GM06990 (cell line): Measurements from ENCODE around the gene ALG5.

Experiments
- DNase-seq: peaks from one replicate; pipeline ENCODE4 v3.0.0-alpha.2; 2011; ENCODE audit not compliant: insufficient read length; ENCODE audit errors: extremely low read depth
- H3K27me3 ChIP-seq: replicated peaks from 2 replicates; pipeline ENCODE4 v1.6.0; 2011; ENCODE audit warnings: low read length; ENCODE audit not compliant: control insufficient read depth, insufficient read depth
- H3K36me3 ChIP-seq: 2 replicates; pipeline ENCODE4 v1.5.1; 2011; ENCODE audit warnings: low read length; ENCODE audit not compliant: control insufficient read depth, insufficient read depth
- H3K4me3 ChIP-seq: replicated peaks from 2 replicates; pipeline ENCODE4 v1.5.1; 2011; ENCODE audit warnings: low read depth, mild to moderate bottlenecking, control low read depth, low read length
- CTCF ChIP-seq: IDR thresholded peaks from 2 replicates; pipeline ENCODE4 v1.5.1; 2011; ENCODE audit warnings: low read length, control low read depth, mild to moderate bottlenecking, inconsistent platforms; ENCODE audit not compliant: insufficient read depth, poor library complexity, severe bottlenecking

The ALG5 gene

DNA sequence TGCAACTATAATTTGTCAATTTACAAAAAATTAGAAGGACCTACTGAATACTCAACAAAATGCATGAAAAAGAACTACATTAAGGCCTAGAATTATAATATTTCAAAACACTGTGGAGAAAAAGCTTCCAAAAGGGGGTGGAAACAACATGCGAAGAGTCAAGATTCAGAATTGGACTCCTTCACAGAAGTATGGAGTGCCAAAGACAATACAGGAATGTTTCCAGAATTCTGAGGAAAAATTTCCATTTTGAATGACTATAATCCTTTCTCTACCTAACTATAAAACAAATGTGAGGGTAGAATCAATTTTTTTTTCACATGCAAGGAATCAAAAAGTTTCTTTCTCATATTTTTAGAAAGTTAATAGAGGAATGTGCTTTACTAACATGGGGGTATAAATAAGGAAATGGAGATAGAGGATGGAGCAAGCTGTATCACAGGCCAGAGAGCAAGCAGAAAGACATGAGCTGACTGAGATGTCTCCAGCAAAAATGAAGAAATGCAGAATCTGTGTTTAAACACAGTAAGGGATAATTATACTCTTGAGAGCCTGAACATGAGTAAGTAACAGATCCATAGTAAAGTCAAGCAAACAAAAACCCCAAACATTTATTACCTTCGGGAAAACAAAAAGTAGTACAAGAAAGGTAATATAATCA lies 39.6 kb downstream of the ALG5 start:
- no peak for TF ChIP-seq CTCF
- no peaks in the 10 kb centered on the region for H3K27me3 ChIP-seq
- no peak overlapping the region for H3K4me3 ChIP-seq
- H3K36me3 ChIP-seq, result peaks cover 10% of the 10 kb centered on the region
- no peak for DNase-seq

GRCh38 chr13:36954542-36954941 lies 44.6 kb downstream of the ALG5 start:
- H3K36me3 ChIP-seq, result peaks cover 8% of the 10 kb centered on the region
- H3K27me3 ChIP-seq, result no peaks in the 10 kb centered on the region
- DNase-seq, result no peak
- no peak overlapping the region for H3K4me3 ChIP-seq
- no peak for TF ChIP-seq CTCF

GRCh38 chr13:36950920-36951319 lies 48.2 kb downstream of the ALG5 start:
- Histone ChIP-seq H3K36me3 (peaks cover 5% of the 10 kb centered on the region), H3K27me3 (no peaks in the 10 kb centered on the region), H3K4me3 (no peak overlapping the region)
- TF ChIP-seq CTCF, result no peak
- no peak for DNase-seq

DNA sequence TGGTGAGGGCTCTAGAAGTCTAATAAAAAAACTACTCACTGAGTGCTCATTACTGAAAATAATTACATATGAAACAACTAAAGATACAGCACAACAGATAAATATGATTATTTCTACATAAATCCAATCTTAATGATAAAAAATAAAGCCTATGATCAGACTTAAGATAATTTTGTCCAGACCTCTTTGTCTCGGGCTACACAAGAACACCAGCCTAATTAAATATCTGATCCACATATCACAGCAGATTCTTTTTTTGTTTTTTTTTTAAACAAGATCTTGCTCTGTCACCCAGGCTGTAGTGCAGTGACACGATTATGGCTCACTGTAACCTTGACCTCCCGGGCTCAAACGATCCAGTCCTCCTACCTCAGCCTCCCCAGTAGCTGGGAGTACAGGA lies 48.8 kb downstream of the ALG5 start:
- no peak for DNase-seq
- Histone ChIP-seq H3K27me3 (no peaks in the 10 kb centered on the region), H3K36me3 (peaks cover 5% of the 10 kb centered on the region), H3K4me3 (no peak overlapping the region)
- no peak for TF ChIP-seq CTCF

- Histone ChIP-seq H3K27me3 (no peaks in the 10 kb centered on the region), H3K4me3 (no peak overlapping the region), H3K36me3 (no peaks in the 10 kb centered on the region)
- DNase-seq, result no peak
- no peak for TF ChIP-seq CTCF
Observed at GRCh38 chr13:36945078-36945477, 54.1 kb downstream of the ALG5 start.

DNA sequence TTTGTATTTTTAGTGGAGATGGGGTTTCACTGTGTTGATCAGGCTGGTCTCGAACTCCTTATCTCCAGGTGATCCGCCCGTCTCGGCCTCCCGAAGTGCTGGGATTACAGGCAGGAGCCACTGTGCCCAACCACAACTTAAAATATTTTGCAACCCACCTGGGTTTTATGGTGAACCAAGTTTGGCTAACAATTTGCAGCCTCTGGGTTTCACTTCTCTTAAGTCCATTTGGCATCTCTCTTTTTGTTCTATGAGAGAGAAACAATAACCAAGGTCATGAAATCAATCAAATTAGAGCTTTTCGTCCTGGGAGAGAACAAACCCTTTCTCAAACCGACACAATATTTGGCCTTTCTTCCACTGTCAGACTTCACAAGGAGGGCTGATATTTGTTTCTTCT lies 73.5 kb downstream of the ALG5 start:
- DNase-seq, result no peak
- no peak for TF ChIP-seq CTCF
- no peak overlapping the region for H3K4me3 ChIP-seq
- peaks cover 2% of the 10 kb centered on the region; the same call in 1 of the 2 replicates for H3K27me3 ChIP-seq
- H3K36me3 ChIP-seq, result no peaks in the 10 kb centered on the region
